Measurements from ENCODE around the gene SRGAP1.

DNA sequence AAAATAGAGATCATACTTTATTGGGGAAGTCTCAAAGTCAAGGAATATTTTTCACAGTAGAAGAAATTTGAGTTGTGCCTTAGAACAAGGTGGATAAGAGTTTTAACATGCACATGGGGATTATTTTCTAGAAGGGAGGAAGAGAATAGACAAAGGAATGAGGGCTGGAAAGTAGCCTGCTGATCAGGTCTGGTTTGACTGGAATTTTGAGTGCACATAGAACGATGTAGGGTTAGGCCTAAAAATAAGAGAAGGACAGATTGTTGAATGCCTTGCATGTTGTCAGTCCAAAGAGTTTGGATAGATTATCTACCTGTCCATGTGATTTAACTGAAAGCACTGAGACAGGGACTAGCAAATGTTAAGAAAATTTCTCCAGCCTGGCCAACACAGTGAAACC is 87.2 kb downstream of the SRGAP1 start:
- TF ChIP-seq CTCF (IDR thresholded peaks at IDR 0.05) (no peak), EP300 (IDR thresholded peaks at IDR 0.05) (no peak)
